CD14-positive monocyte (primary cell): ENCODE data around the gene LIN28B. TPM values are rescaled to one million over a fixed set of nuclear protein-coding genes. Genes with fewer than 3 reads are reported as not detected.
A peak's percentile ranks its signal among the peaks of the same experiment; 100 is the strongest.

Experiments
- DNase-seq, 3 donors: peaks; one replicate each; pipeline ENCODE4 v3.0.0-alpha.2; 2011 to 2022
- H2AFZ ChIP-seq: 2 replicates; pipeline ENCODE4 v1.6.0; 2012; ENCODE audit warnings: mild to moderate bottlenecking, low read depth, low read length, inconsistent platforms; ENCODE audit not compliant: insufficient read depth, poor library complexity, severe bottlenecking
- H3K27ac ChIP-seq, 2 donors: 1 replicate in 1 of 2; 2 replicates in 1 of 2; pipeline ENCODE4 v1.5.1; 2012 to 2013; ENCODE audit warnings: low read length in 2 of 2, control low read depth in 1 of 2, inconsistent platforms in 1 of 2, low read depth in 1 of 2, mild to moderate bottlenecking in 1 of 2
- H3K27me3 ChIP-seq, 2 donors: one replicate each; pipeline versions ENCODE4 v1.6.0 to v1.6.1; 2011 to 2013; ENCODE audit warnings: low read length in 2 of 2; ENCODE audit not compliant: control insufficient read depth in 2 of 2, insufficient read depth in 2 of 2
- H3K36me3 ChIP-seq, 2 donors: replicated peaks in 1 of 2; 1 replicate in 1 of 2; 2 replicates in 1 of 2; pipeline versions ENCODE4 v1.5.1 to v1.6.1; 2012 to 2013; ENCODE audit warnings: low read length in 2 of 2, control low read depth in 1 of 2, inconsistent platforms in 1 of 2, mild to moderate bottlenecking in 1 of 2; ENCODE audit not compliant: insufficient read depth in 2 of 2, control insufficient read depth in 1 of 2
- H3K4me1 ChIP-seq, 2 donors: 1 replicate in 1 of 2; 2 replicates in 1 of 2; pipeline versions ENCODE4 v1.5.1 to v1.6.1; 2012 to 2013; ENCODE audit warnings: low read length in 2 of 2, control low read depth in 1 of 2, inconsistent platforms in 1 of 2, mild to moderate bottlenecking in 1 of 2, moderate library complexity in 1 of 2; ENCODE audit not compliant: insufficient read depth in 2 of 2, control insufficient read depth in 1 of 2
- H3K4me2 ChIP-seq: replicated peaks from 2 replicates; pipeline ENCODE3; 2012; ENCODE audit warnings: low read length, moderate library complexity, mild to moderate bottlenecking; ENCODE audit not compliant: poor library complexity, severe bottlenecking; ENCODE audit errors: extremely low read depth
- H3K4me3 ChIP-seq, 3 experiments: fragments of 200-600 bp in 1 of 3; sonication (generic) in 1 of 3; replicated peaks in 1 of 3; 1 replicate in 2 of 3; 2 replicates in 1 of 3; pipeline ENCODE4 v1.5.1; 2011 to 2013; ENCODE audit warnings: low read length in 3 of 3, mild to moderate bottlenecking in 3 of 3, control low read depth in 2 of 3, low read depth in 2 of 3, inconsistent platforms in 1 of 3, moderate library complexity in 1 of 3
- H3K79me2 ChIP-seq: 2 replicates; pipeline ENCODE4 v1.6.0; 2012; ENCODE audit warnings: mild to moderate bottlenecking, control low read depth, inconsistent platforms, low read length, moderate library complexity; ENCODE audit not compliant: insufficient read depth
- H3K9ac ChIP-seq: 2 replicates; pipeline ENCODE4 v1.6.0; 2017; ENCODE audit warnings: low read length, mild to moderate bottlenecking; ENCODE audit not compliant: insufficient read depth, poor library complexity, severe bottlenecking
- H3K9me3 ChIP-seq, 2 donors: replicated peaks in 1 of 2; 1 replicate in 1 of 2; 2 replicates in 1 of 2; pipeline versions ENCODE4 v1.5.1 to v1.6.1; 2012 to 2013; ENCODE audit warnings: low read length in 2 of 2, control low read depth in 1 of 2; ENCODE audit not compliant: control insufficient read depth in 1 of 2, insufficient read depth in 1 of 2
- H4K20me1 ChIP-seq: 2 replicates; pipeline ENCODE4 v1.6.0; 2012; ENCODE audit warnings: mild to moderate bottlenecking, low read length, control low read depth, moderate library complexity; ENCODE audit not compliant: insufficient read depth
- H3K27ac Mint-ChIP-seq, 7 donors: one replicate each; pipeline ENCODE4 v1.8.0; 2020; ENCODE audit warnings: mild to moderate bottlenecking in 7 of 7, mixed read lengths in 7 of 7, moderate library complexity in 6 of 7, inconsistent platforms in 2 of 7
- H3K27me3 Mint-ChIP-seq, 3 donors: one replicate each; pipeline ENCODE4 v1.8.0; 2021 to 2022; ENCODE audit warnings: low read depth in 3 of 3, mild to moderate bottlenecking in 3 of 3, mixed read lengths in 3 of 3, moderate library complexity in 3 of 3, inconsistent platforms in 1 of 3
- H3K36me3 Mint-ChIP-seq, 2 donors: one replicate each; pipeline ENCODE4 v1.8.0; 2020; ENCODE audit warnings: mixed read lengths in 2 of 2, inconsistent platforms in 1 of 2, mild to moderate bottlenecking in 1 of 2
- H3K4me1 Mint-ChIP-seq: one replicate; pipeline ENCODE4 v1.8.0; 2020; ENCODE audit warnings: mild to moderate bottlenecking, mixed read lengths
- H3K4me3 Mint-ChIP-seq, 2 donors: one replicate each; pipeline ENCODE4 v1.8.0; 2020; ENCODE audit warnings: mild to moderate bottlenecking in 2 of 2, mixed read lengths in 2 of 2, moderate library complexity in 1 of 2
- H3K9me3 Mint-ChIP-seq, 7 donors: one replicate each; pipeline ENCODE4 v1.8.0; 2020 to 2022; ENCODE audit warnings: mixed read lengths in 7 of 7, mild to moderate bottlenecking in 6 of 7, moderate library complexity in 6 of 7, inconsistent platforms in 2 of 7
- CTCF ChIP-seq: fragments of 200-600 bp; IDR thresholded peaks from one replicate; pipeline ENCODE4 v1.8.0; 2022; ENCODE audit warnings: antibody characterized with exemption, mild to moderate bottlenecking
- WGBS: methylation state at CpG from one replicate; pipeline ENCODE4 v1.1.5; 2013; ENCODE audit warnings: missing lambda C conversion rate; ENCODE audit not compliant: insufficient coverage; 5-methylcytosine and 5-hydroxymethylcytosine counted together
- intact Hi-C, 2 donors: fragments of 100-400 bp; cut with micrococcal nuclease; formaldehyde crosslinking; loops; one replicate each; pipeline versions ENCODE4 v1.15.0 to v1.15.1; 2023
- polyA plus RNA-seq, 3 donors: library from polyadenylated mRNA; depleted of rRNA in 1 of 3; unstranded in 2 of 3; stranded (reverse) in 1 of 3; fragments of 300-500 nt in 2 of 3; fragments of >200 nt in 1 of 3; fragmentation: Illumina TruSeq in 2 of 3; gene quantifications; 1 replicate in 2 of 3; 2 replicates in 1 of 3; pipeline ENCODE4 v1.2.3, GENCODE V29; 2012 to 2021

LIN28B gene
- polyA plus RNA-seq, 3 donors, result not detected

GRCh38 chr6:105094133-105094640, 137.3 kb downstream of the LIN28B start:
- no peaks in the 10 kb centered on the region for H4K20me1 ChIP-seq
- TF ChIP-seq CTCF, result no peak
- H3K79me2 ChIP-seq, result no peaks in the 10 kb centered on the region
- Mint-ChIP-seq H3K27ac (peak overlapping the region in 1 of 7 donors; percentile 64), H3K4me3 (no peak overlapping the region), H3K4me1 (no peaks in the 10 kb centered on the region), H3K36me3 (no peaks in the 10 kb centered on the region), H3K9me3 (peaks cover 0 to 1% (median 0%) of the 10 kb centered on the region in 7 donors), H3K27me3 (peaks cover 1 to 5% (median 2%) of the 10 kb centered on the region in 3 donors)
- DNase-seq, result no peak
- H3K9ac ChIP-seq, result no peak overlapping the region
- intact Hi-C loops, result no loop called here
- H3K27me3 ChIP-seq, result no peaks in the 10 kb centered on the region
- H3K27ac ChIP-seq, result no peak overlapping the region
- no peaks in the 10 kb centered on the region for H3K4me1 ChIP-seq
- H2AFZ ChIP-seq, result no peak overlapping the region
- H3K36me3 ChIP-seq, result no peaks in the 10 kb centered on the region
- WGBS, result 99% methylated on average over 7 of the region's 10 CpGs
- no peaks in the 10 kb centered on the region for H3K9me3 ChIP-seq
- H3K4me3 ChIP-seq, result no peak overlapping the region
- no peak overlapping the region for H3K4me2 ChIP-seq

- WGBS, result no CpG with 5 or more reads among the region's 3 CpGs
Observed at GRCh38 chr6:105095139-105095538, 138.2 kb downstream of the LIN28B start.

More at GRCh38 chr6:105095139-105095538, 138.2 kb downstream of the LIN28B start:
- no peaks in the 10 kb centered on the region for H3K9me3 ChIP-seq
- no peaks in the 10 kb centered on the region for H4K20me1 ChIP-seq
- no peaks in the 10 kb centered on the region for H3K4me1 ChIP-seq
- intact Hi-C loops, result no loop called here
- Mint-ChIP-seq H3K4me3 (no peak overlapping the region), H3K4me1 (no peaks in the 10 kb centered on the region), H3K27me3 (peaks cover 2 to 4% (median 2%) of the 10 kb centered on the region in 3 donors), H3K9me3 (peaks cover 0 to 1% (median 0%) of the 10 kb centered on the region in 7 donors), H3K27ac (no peak overlapping the region), H3K36me3 (no peaks in the 10 kb centered on the region)
- no peak for DNase-seq
- no peaks in the 10 kb centered on the region for H3K36me3 ChIP-seq
- no peak overlapping the region for H3K27ac ChIP-seq
- no peak overlapping the region for H3K9ac ChIP-seq
- H3K27me3 ChIP-seq, result no peaks in the 10 kb centered on the region
- H2AFZ ChIP-seq, result no peak overlapping the region
- H3K4me2 ChIP-seq, result no peak overlapping the region
- no peak for TF ChIP-seq CTCF
- no peaks in the 10 kb centered on the region for H3K79me2 ChIP-seq
- no peak overlapping the region for H3K4me3 ChIP-seq
